Activated gamma-delta T cell treated with anti-CD3 and anti-CD28 coated beads, Interleukin-2, amount 50 U/mL, for 16 hours (primary cell): ENCODE measurements around the gene KIN.
A peak's percentile ranks its signal among the peaks of the same experiment; 100 is the strongest.
"Not testable (repeated sequence)": the region's sequence is repeated elsewhere in the genome, so short reads cannot be mapped to it uniquely, and the experiment has no call there.

Experiments
- DNase-seq: peaks from one replicate; pipeline ENCODE4 v3.0.0-alpha.2; 2020; ENCODE audit warnings: low read depth

KIN gene

GRCh38 chr10:7787857-7788638 is at the start of gene KIN, which contains the start of gene ATP5F1C:
Gene KIN (minus strand): TSS chr10:7787993. CDS start chr10:7787933, 60 bp downstream.
Gene ATP5F1C (plus strand): TSS chr10:7788177. CDS start chr10:7788208, 31 bp downstream.
- peak; percentile 96 for DNase-seq

- DNase-seq, result no peak
Observed at GRCh38 chr10:7836571-7836970, 48.8 kb upstream of the KIN start.

DNA sequence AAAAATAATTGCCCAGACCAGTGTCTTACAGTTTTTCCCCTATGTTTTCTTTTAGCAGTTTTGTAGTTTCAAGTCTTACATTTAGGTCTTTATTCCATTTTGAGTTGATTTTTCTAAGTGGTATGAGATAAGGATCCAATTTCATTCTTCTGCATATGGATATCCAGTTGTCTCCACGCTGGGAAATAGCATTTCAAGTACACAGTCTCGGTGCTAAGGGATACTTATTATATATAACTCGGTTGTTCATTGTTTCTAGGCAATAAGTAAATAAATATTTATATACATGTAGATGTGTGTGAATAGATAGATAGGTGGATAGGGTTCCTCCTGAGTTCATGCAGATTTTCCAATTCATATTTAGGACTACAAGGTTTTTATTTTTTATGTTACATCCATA is 46.5 kb upstream of the KIN start:
- DNase-seq, result no peak

DNA sequence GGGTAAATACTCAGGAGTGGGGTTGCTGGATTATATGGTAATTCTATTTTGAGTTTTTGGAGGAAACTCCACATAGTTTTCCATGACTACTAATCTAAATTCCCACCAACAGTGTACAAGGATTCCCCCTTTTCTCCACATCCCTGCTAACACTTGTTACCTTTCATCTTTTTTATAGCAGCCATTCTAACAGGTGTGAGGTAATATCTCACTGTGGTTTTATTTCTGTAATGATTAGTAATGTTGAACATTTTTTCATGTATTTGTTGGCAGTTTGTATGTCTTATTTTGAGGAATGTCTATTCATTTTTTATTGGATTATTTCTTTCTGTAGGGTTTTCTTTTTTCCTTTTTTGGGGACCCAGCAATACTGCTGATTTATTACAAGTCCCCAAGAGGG is 45.4 kb upstream of the KIN start:
- no peak for DNase-seq

DNA sequence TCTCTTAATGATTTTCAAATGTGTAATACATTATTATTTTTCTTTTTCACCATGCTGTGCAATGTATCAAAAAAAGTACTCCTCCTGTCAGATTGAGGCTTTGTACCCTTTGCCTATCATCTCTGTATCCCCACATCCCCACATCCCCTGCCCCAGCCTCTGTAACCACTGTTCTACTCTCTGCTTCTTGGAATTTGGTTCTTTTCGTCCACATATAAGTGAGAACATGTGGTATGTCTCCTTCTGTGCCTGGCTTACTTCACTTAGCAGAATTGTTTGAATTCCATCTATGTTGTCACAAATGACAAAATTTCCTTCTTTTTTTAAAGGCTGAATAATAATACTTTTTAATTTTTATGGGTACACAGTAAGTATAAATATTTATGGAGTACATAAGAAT is 44.3 kb upstream of the KIN start:
- no peak for DNase-seq

DNA sequence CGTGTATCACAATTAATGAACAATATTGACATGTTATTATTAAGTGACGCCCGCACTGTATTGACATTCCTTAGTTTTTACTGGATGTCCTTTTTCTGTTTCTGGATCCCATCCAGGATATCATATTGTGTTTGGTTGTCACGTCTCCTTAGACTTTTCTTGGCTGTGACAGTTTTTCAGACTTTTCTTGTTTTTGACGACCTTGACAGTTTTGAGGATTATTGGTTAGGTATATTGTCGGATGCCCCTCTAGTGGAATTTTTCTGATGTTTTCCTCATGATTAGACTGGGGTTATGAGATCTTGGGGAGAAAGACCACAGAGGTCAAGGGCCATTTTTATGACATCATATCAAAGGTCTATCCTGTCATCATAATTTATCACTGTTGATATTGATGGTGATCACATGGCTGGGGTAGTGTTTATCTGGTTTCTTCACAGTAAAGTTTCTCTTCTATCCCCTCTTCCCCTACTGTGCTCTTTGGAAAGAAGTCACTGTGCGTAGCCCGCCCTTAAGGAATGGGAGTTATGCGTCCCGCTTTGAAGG is 41.6 kb upstream of the KIN start:
- no peak for DNase-seq

DNA sequence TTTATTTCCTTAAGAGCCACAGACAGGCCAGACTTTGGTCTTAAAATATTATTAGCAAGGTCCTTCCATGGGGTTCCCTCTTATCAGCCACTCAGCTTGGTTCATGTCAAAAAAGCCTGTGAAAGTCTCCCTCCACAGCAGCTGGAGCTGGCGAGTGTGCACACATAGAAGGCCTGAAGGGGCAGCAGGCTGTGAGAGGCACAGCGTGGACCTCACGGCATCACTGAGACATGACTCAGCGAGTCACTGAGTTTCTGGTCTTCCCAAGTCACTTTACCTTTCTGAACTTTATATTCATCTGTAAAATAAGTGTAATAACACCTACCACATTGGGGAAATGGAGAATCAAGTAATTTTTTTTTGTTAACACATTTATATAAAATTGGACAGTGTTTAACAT is 39.2 kb upstream of the KIN start:
- DNase-seq, result no peak

- DNase-seq, result no peak
Observed at GRCh38 chr10:7824251-7824650, 36.5 kb upstream of the KIN start.

GRCh38 chr10:7819121-7819460 is 31.3 kb upstream of the KIN start:
- peak; percentile 2 for DNase-seq

GRCh38 chr10:7818295-7819120 is 30.7 kb upstream of the KIN start, which contains the start of gene TAF3:
Gene TAF3 (plus strand): TSS chr10:7818505. CDS start chr10:7818710, 205 bp downstream.
- peak; percentile 87 for DNase-seq

GRCh38 chr10:7817984-7818294 is 30.1 kb upstream of the KIN start:
- DNase-seq, result no peak

DNA sequence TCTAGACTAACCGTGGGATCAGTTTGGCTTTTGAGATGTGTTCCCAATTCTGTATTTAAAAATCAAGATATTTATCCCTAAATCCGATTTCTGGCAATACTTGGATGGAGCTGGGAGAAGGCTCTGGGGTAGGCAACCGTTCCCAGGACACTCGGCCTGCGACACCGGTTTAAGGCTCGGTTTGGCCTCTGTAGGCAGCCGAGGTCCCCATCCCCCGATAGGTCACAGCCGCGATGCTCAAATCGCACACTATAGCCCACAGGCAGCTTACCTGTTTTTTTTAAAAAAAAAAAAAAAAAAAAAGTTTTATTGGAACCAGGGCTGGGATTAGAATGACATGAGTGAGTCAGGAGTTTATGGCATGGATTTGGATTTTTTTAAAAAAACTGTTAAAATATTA is 29.8 kb upstream of the KIN start:
- no peak for DNase-seq

DNA sequence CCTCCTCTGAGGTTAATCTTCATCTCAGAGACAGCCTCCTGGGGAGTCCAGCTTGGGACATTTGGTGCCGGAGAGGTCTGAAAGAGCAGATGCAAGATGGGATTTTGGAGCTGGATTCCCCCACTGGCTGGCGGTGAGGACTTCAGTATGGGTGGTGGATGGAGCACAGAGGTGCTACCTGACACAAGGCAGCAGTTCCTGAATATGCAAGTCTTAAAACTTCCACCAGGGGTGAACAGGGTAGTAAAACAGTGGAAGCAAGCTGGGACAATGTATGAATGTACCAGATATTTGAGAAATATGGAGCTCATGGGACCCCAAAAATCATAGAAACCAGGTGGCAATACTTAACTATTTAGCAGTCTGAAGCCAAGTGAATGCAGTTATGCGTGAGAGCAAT is 25.7 kb upstream of the KIN start:
- DNase-seq, result no peak

DNA sequence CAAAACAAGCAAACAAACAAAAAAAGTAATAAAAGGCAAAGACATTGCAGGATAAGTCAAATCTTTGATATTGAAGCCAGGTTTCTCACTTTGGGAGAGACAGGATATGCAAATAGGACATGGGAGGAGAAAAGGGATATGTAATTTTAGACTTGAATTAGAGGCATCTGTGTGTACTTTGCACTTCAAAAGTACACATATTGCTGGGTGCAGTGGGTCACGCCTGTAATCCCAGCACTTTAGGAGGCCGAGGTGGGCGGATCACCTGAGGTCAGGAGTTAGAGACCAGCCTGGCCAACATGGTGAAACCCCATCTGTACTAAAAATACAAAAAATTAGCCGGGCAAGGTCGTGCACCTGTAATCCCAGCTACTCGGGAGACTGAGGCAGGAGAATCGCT is 23.9 kb upstream of the KIN start:
- not testable (repeated sequence) for DNase-seq

DNA sequence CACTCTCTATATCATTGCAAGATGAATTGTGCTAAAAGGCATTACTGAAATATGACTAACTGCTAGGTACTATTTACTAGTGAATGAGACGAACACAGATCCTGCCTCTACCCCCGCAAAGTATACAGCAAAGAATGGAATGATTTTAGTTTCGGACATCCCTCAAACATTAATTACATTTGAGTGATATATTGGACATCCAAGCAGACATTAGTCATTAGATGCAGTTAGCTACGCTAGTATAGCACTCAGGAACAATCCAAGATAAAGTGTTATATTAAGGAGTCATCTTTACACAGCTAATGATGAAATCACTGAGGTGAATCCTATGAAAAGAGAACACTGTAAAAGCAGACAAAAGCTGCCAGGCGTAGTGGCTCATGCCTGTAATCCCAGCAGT is 23.2 kb upstream of the KIN start:
- DNase-seq, result no peak

- DNase-seq, result no peak
Observed at GRCh38 chr10:7810443-7810842, 22.6 kb upstream of the KIN start.

- DNase-seq, result no peak
Observed at GRCh38 chr10:7808686-7809267, 21.0 kb upstream of the KIN start.

DNA sequence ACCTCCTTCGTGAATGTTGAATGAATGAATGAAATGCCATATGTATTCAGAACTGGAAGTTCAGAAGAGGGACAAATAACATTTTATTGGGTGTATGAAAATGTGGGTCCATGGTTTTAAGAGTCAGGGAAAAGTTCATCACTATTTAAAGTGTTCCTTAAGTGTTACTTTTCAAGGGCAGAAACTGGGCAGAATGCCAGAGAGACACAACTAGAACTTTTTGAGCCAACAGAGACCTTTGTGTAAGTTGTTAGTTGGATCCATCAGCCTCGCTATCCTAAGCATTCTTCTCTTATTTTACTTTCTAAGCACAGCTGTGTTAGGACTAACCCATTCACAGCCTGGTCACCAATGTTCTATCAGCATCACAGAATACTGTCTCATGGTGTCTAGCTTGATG is 16.9 kb upstream of the KIN start:
- no peak for DNase-seq

GRCh38 chr10:7804216-7804615 is 16.4 kb upstream of the KIN start:
- no peak for DNase-seq

DNA sequence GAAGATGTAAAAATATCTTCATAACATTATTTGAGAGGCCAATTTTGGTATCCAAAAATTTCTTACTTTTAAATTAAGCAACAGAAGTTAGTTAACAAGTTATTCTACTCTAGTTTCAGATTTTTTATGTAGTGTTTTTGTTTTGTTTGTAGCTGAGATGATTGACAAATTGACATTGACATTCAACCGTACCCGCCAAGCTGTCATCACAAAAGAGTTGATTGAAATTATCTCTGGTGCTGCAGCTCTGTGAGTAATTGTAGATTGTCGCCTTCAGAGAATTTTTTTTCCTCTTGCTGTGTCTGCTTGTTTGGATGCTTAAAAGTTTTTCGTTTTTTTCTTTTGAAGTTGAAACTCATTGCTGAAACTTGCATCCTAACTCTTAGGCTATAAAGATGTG is 14.8 kb upstream of the KIN start:
- DNase-seq, result no peak

- DNase-seq, result no peak
Observed at GRCh38 chr10:7797582-7797981, 9.8 kb upstream of the KIN start.

DNA sequence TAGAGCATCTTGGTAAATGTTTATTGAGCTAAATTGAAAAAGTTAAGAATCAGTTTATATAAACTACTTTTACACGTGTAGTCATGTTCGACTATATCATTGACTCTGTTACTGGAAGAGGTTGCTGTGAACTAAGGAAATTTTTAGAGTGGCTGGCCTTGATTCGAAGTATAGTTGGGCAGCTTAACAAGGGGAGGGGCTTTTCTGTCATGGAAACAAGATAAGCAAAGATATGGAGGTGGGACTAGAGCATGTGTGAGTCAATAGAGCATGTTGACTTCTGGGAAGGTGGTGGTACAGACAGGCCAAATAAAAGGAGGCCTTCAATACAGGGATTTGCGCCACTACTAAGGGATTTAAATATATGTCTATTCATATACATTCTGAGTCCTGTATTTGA is 7.8 kb upstream of the KIN start:
- DNase-seq, result no peak
